Adrenal gland (tissue), 5 donors: Measurements from ENCODE around the gene EPS8L1.

ENCODE experiments used
- CTCF ChIP-seq, 6 experiments: fragments of 450-650 bp in 4 of 6; fragments of 200-600 bp in 2 of 6; sonication (generic) in 1 of 6; IDR thresholded peaks; 1 replicate in 5 of 6; 2 replicates in 1 of 6; pipeline versions ENCODE4 v1.5.1 to v1.8.0; 2016 to 2021; ENCODE audit warnings: antibody characterized with exemption in 6 of 6, mild to moderate bottlenecking in 2 of 6, moderate library complexity in 1 of 6
- POLR2A ChIP-seq, 2 donors: fragments of 450-650 bp; IDR thresholded peaks; one replicate each; pipeline ENCODE4 v1.6.1; 2017; ENCODE audit warnings: antibody characterized with exemption in 2 of 2, mild to moderate bottlenecking in 2 of 2, moderate library complexity in 1 of 2
- donor health status: DM: no; HTN: no; CAD: no.

- no peak for TF ChIP-seq CTCF (IDR thresholded peaks at IDR 0.05)
- TF ChIP-seq POLR2A (IDR thresholded peaks at IDR 0.05): no peak
These were observed 34.4 kb upstream of the EPS8L1 start for GRCh38 chr19:55041244-55041626.
